ENCODE measurements around the gene MS4A10. TPM values are rescaled to one million over a fixed set of nuclear protein-coding genes. Genes with fewer than 3 reads are reported as not detected.

MS4A10 gene
- total RNA-seq, 1 experiment from 2014 or later, result not detected

GRCh38 chr11:60774726-60775125, 10.4 kb upstream of the MS4A10 start:
- intact Hi-C loops (cut with micrococcal nuclease), result loop anchor here (1.0 to 10.0 kb wide), 5 partner anchors 57 to 610 kb away; no protein-coding TSS in a partner anchor
- POLR2A ChIA-PET, result interaction anchor here (1.1 kb wide), 1 partner anchor 113 kb away, joined by 3 read pairs; no protein-coding TSS in a partner anchor
- BruUV-seq (replicated peaks), result no TSS peak
- Histone ChIP-seq H3K36me3 (ENCODE audit: control insufficient read depth in 1 of 2, insufficient read depth in 2 of 2, low read length in 2 of 2) (no peaks in the 10 kb centered on the region), H3K79me2 (ENCODE audit: insufficient read depth, low read length) (no peaks in the 10 kb centered on the region), H3K27me3 (ENCODE audit: insufficient read depth, low read length) (no peaks in the 10 kb centered on the region), H3K9me3 (ENCODE audit: control insufficient read depth in 1 of 2, insufficient read depth in 1 of 2, low read depth in 1 of 2, low read length in 2 of 2) (no peaks in the 10 kb centered on the region), H2AFZ (ENCODE audit: low read depth, low read length, poor library complexity, severe bottlenecking) (no peak overlapping the region), H3K9ac (ENCODE audit: low read length) (no peak overlapping the region), H3K4me2 (ENCODE audit: low read length) (no peak overlapping the region), H4K20me1 (ENCODE audit: insufficient read depth) (no peaks in the 10 kb centered on the region), H3K4me1 (ENCODE audit: control insufficient read depth in 1 of 2, insufficient read depth in 2 of 2, low read length in 2 of 2) (peaks cover 0 to 19% of the 10 kb centered on the region in 2 experiments; a peak in 3 of 4 replicates), H3K9me2 (ENCODE audit: insufficient read depth) (no peaks in the 10 kb centered on the region), H3K4me3 (replicated peaks in 1 of 2; ENCODE audit: low read depth in 1 of 2, low read length in 2 of 2) (no peak overlapping the region), H3K27ac (ENCODE audit: low read depth, low read length) (no peak overlapping the region)
- CTCF ChIA-PET, result interaction anchor here (0.8 to 2.7 kb wide), 10 partner anchors 8 to 561 kb away, joined by 3 to 31 read pairs (median 6); partner anchors contain the start of genes MS4A10 and MS4A15
- DNase-seq (ENCODE audit: low read depth, low spot score) (no peak), ATAC-seq (no peak)
- TF ChIP-seq SP1 (IDR thresholded peaks at IDR 0.05; ENCODE audit: low read depth) (no peak), RAD21 (IDR thresholded peaks at IDR 0.05; ENCODE audit: low read depth) (no peak), TCF7L2 (IDR thresholded peaks at IDR 0.05; ENCODE audit: borderline replicate concordance, extremely low read depth, insufficient read depth, insufficient read length) (no peak)
- RAD21 ChIA-PET (ENCODE audit: low non-redundant PET in 1 of 2, low total read pairs in 2 of 2, uncharacterized antibody in 2 of 2, unreplicated experiment in 2 of 2), result interaction anchor here (1.0 to 1.1 kb wide), 2 partner anchors 113 kb away, joined by 4 to 6 read pairs; no protein-coding TSS in a partner anchor

GRCh38 chr11:60775420-60775961, 9.6 kb upstream of the MS4A10 start:
- ATAC-seq, result peak; percentile 95
- Histone ChIP-seq H3K79me2 (ENCODE audit: insufficient read depth, low read length) (no peaks in the 10 kb centered on the region), H2AFZ (ENCODE audit: low read depth, low read length, poor library complexity, severe bottlenecking) (peak overlapping the region; percentile 5), H3K36me3 (ENCODE audit: control insufficient read depth in 1 of 2, insufficient read depth in 2 of 2, low read length in 2 of 2) (no peaks in the 10 kb centered on the region), H3K27ac (ENCODE audit: low read depth, low read length) (no peak overlapping the region; the same call in 1 of the 2 replicates), H3K4me3 (replicated peaks in 1 of 2; ENCODE audit: low read depth in 1 of 2, low read length in 2 of 2) (no peak overlapping the region), H3K27me3 (ENCODE audit: insufficient read depth, low read length) (no peaks in the 10 kb centered on the region), H3K4me2 (ENCODE audit: low read length) (peak overlapping the region; percentile 55), H3K9ac (ENCODE audit: low read length) (no peak overlapping the region), H3K4me1 (ENCODE audit: control insufficient read depth in 1 of 2, insufficient read depth in 2 of 2, low read length in 2 of 2) (peaks cover 0 to 19% of the 10 kb centered on the region in 2 experiments; a peak in 3 of 4 replicates), H3K9me2 (ENCODE audit: insufficient read depth) (no peaks in the 10 kb centered on the region), H3K9me3 (ENCODE audit: control insufficient read depth in 1 of 2, insufficient read depth in 1 of 2, low read depth in 1 of 2, low read length in 2 of 2) (no peaks in the 10 kb centered on the region), H4K20me1 (ENCODE audit: insufficient read depth) (no peaks in the 10 kb centered on the region)
- ChIA-PET POLR2A (interaction anchor here (0.6 to 1.1 kb wide), 2 partner anchors 112 to 615 kb away, joined by 3 to 4 read pairs; no protein-coding TSS in a partner anchor), RAD21 (ENCODE audit: low non-redundant PET in 1 of 2, low total read pairs in 2 of 2, uncharacterized antibody in 2 of 2, unreplicated experiment in 2 of 2) (interaction anchor here (0.6 to 1.1 kb wide), 3 partner anchors 13 to 112 kb away, joined by 3 to 6 read pairs (median 4); no protein-coding TSS in a partner anchor), CTCF (interaction anchor here (0.6 to 2.7 kb wide), 14 partner anchors 9 to 560 kb away, joined by 3 to 31 read pairs (median 4); partner anchors contain the start of genes MS4A10 and MS4A15)
- no TSS peak for BruUV-seq (replicated peaks)
- intact Hi-C loops (cut with micrococcal nuclease), result loop anchor here (1.0 to 10.0 kb wide), 5 partner anchors 56 to 609 kb away; no protein-coding TSS in a partner anchor
- TF ChIP-seq ZNF274 (IDR thresholded peaks at IDR 0.05; ENCODE audit: low read depth, low read length) (no peak), TCF7L2 (IDR thresholded peaks at IDR 0.05; ENCODE audit: borderline replicate concordance, extremely low read depth, insufficient read depth, insufficient read length) (peak; percentile 55), RAD21 (IDR thresholded peaks at IDR 0.05; ENCODE audit: low read depth) (peak; percentile 91), CTCF (IDR thresholded peaks at IDR 0.05 in 2 of 3, conservative IDR thresholded peaks at IDR 0.05 in 1 of 3; ENCODE audit: borderline replicate concordance in 1 of 3, insufficient read depth in 1 of 3, low read depth in 2 of 3, low read length in 2 of 3) (peak; percentile 87 to 92 (median 90)), EGR1 (IDR thresholded peaks at IDR 0.05; ENCODE audit: low read depth) (no peak), ZFX (IDR thresholded peaks at IDR 0.05) (no peak), FOSL1 (IDR thresholded peaks at IDR 0.05; ENCODE audit: low read depth) (no peak)
- DNase-seq (ENCODE audit: low read depth, low spot score), result peak; percentile 85

All from HCT116 (cell line).